AG04449 (cell line): ENCODE data around the gene CACNG8.

Source experiments
- CTCF ChIA-PET: fragments of 350-600 bp; formaldehyde crosslinking; extraction: SDS; loops from one replicate; lab custom pipeline; 2021; ENCODE audit warnings: antibody characterized with exemption; lab: Yijun Ruan, JAX
- POLR2A ChIA-PET: fragments of 400-600, 350-600 bp; formaldehyde crosslinking; extraction: SDS; loops from one replicate; lab custom pipeline; 2020; ENCODE audit warnings: antibody characterized with exemption, inconsistent platforms; lab: Yijun Ruan, JAX
- DNase-seq: peaks from one replicate; pipeline ENCODE4 v3.0.0-alpha.2; 2010; ENCODE audit warnings: low read depth, low spot score
- H3K4me3 ChIP-seq: 2 replicates; pipeline ENCODE4 v1.5.1; 2011; ENCODE audit warnings: low read depth, mild to moderate bottlenecking, control low read depth, low read length
- CTCF ChIP-seq: IDR thresholded peaks from one replicate; pipeline ENCODE4 v1.5.1; 2011; ENCODE audit warnings: mild to moderate bottlenecking, moderate library complexity, low read length, control low read depth, inconsistent platforms; ENCODE audit not compliant: insufficient read depth; ENCODE audit errors: missing control alignments

The CACNG8 gene

GRCh38 chr19:53971673-53972072 lies 8.9 kb downstream of the CACNG8 start:
- POLR2A ChIA-PET, result interaction anchor here (0.6 kb wide), 1 partner anchor 419 kb away, joined by 3 read pairs; no protein-coding TSS in a partner anchor
- H3K4me3 ChIP-seq, result no peak overlapping the region
- DNase-seq, result no peak
- no peak for TF ChIP-seq CTCF
- CTCF ChIA-PET, result interaction anchor here (0.9 kb wide), 1 partner anchor 65 kb away, joined by 3 read pairs; no protein-coding TSS in a partner anchor

GRCh38 chr19:53977429-53977990 lies 14.8 kb downstream of the CACNG8 start:
- peak; percentile 31 for DNase-seq
- ChIA-PET POLR2A (no interaction called here), CTCF (interaction anchor here (0.7 kb wide), 1 partner anchor 46 kb away, joined by 3 read pairs; no protein-coding TSS in a partner anchor)
- H3K4me3 ChIP-seq, result peak overlapping the region; percentile 43
- TF ChIP-seq CTCF, result no peak

DNA sequence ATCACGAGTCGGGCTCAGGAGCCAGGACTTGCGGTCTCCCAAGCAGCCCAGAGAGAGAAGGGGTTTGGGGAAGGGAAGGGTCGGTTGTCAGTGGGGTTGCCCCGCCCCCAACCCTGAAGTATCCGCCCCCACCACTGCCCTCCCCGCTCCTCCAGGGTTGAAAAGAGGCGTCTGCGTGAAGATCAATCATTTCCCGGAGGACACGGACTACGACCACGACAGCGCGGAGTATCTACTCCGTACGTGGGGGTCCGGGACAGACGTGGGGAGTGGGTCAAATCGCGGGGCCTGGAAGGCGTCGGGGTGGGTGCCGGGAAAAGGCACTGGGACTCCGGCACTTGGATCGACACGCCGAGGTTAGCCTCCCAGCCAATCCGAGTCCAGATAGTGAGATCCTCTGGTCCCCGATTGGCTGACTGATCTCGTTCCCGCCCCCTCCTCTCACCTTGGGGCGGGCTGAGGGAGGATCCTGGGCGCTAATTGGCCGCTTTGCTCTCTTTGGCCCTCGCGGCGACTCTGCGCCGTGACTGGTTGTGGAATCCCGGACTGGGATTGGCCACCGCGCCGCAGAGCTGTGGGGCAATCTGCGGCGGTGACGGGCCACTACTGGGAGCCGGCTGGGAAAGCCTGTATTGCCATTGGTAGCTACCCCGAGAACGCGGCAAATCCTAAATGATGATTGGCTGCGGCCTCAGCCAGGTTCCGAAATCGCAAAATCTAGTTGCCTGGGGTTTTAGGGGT lies 15.4 kb downstream of the CACNG8 start:
- H3K4me3 ChIP-seq, result peak overlapping the region; percentile 43
- peak; percentile 37 for DNase-seq
- ChIA-PET POLR2A (no interaction called here), CTCF (no interaction called here)
- TF ChIP-seq CTCF, result no peak

GRCh38 chr19:53978975-53979801 lies 16.5 kb downstream of the CACNG8 start:
- H3K4me3 ChIP-seq, result peak overlapping the region; percentile 46; the same call in 1 of the 2 replicates
- CTCF ChIA-PET, result no interaction called here
- no peak for DNase-seq
- POLR2A ChIA-PET, result no interaction called here
- TF ChIP-seq CTCF, result no peak

- POLR2A ChIA-PET, result no interaction called here
Measured at GRCh38 chr19:53980539-53981375, 18.0 kb downstream of the CACNG8 start.

More at GRCh38 chr19:53980539-53981375, 18.0 kb downstream of the CACNG8 start:
- CTCF ChIA-PET, result interaction anchor here (0.9 to 1.1 kb wide), 2 partner anchors 44 to 49 kb away, joined by 3 to 4 read pairs; no protein-coding TSS in a partner anchor
- DNase-seq, result no peak
- peak overlapping the region; percentile 12; the same call in 1 of the 2 replicates for H3K4me3 ChIP-seq
- TF ChIP-seq CTCF, result no peak
